Ectodermal cell (in vitro differentiated cells): ENCODE results near the gene ANKRD11.
"Not testable (repeated sequence)": the region's sequence is repeated elsewhere in the genome, so short reads cannot be mapped to it uniquely, and the experiment has no call there.

Experiments
- H3K27ac ChIP-seq: 2 replicates; pipeline ENCODE4 v1.7.0; 2013; ENCODE audit warnings: mild to moderate bottlenecking, low read depth, low read length; ENCODE audit not compliant: insufficient read depth, poor library complexity, severe bottlenecking
- H3K27me3 ChIP-seq: 2 replicates; pipeline ENCODE4 v1.7.0; 2013; ENCODE audit warnings: mild to moderate bottlenecking, low read length; ENCODE audit not compliant: insufficient read depth, control insufficient read depth, poor library complexity, severe bottlenecking
- H3K36me3 ChIP-seq: one replicate; pipeline ENCODE4 v1.7.0; 2013; ENCODE audit warnings: low read length; ENCODE audit not compliant: control insufficient read depth, insufficient read depth
- H3K4me1 ChIP-seq: one replicate; pipeline ENCODE4 v1.7.0; 2013; ENCODE audit warnings: low read length; ENCODE audit not compliant: control insufficient read depth, insufficient read depth
- H3K4me3 ChIP-seq: 2 replicates; pipeline ENCODE4 v1.7.0; 2013; ENCODE audit warnings: low read depth, low read length, control low read depth; ENCODE audit not compliant: insufficient read depth
- H3K9me3 ChIP-seq: 2 replicates; pipeline ENCODE4 v1.7.0; 2013; ENCODE audit warnings: mild to moderate bottlenecking, low read length, moderate library complexity; ENCODE audit not compliant: control insufficient read depth
- WGBS, 2 experiments: methylation state at CpG; one replicate each; pipeline ENCODE4 v1.1.7; 2013; ENCODE audit warnings: missing lambda C conversion rate in 2 of 2; 5-methylcytosine and 5-hydroxymethylcytosine counted together

The ANKRD11 gene

GRCh38 chr16:89269805-89270665 is 220.3 kb downstream of the ANKRD11 start:
- H3K36me3 ChIP-seq: peaks cover 26% of the 10 kb centered on the region
- H3K27me3 ChIP-seq: no peaks in the 10 kb centered on the region
- H3K9me3 ChIP-seq: no peaks in the 10 kb centered on the region
- H3K4me1 ChIP-seq: no peaks in the 10 kb centered on the region
- no peak overlapping the region for H3K27ac ChIP-seq
- 95 to 97% methylated on average over 27 of the region's 27 CpGs for WGBS, 2 experiments
- no peak overlapping the region for H3K4me3 ChIP-seq

- Histone ChIP-seq H3K9me3 (no peaks in the 10 kb centered on the region), H3K36me3 (peaks cover 22% of the 10 kb centered on the region), H3K4me1 (no peaks in the 10 kb centered on the region), H3K27ac (no peak overlapping the region), H3K27me3 (no peaks in the 10 kb centered on the region), H3K4me3 (no peak overlapping the region)
- WGBS, 2 experiments: 96 to 97% methylated on average over 12 to 14 of the region's 14 CpGs
Observed at GRCh38 chr16:89268987-89269735, 221.2 kb downstream of the ANKRD11 start.

GRCh38 chr16:89268585-89268984 is 221.8 kb downstream of the ANKRD11 start:
- no peaks in the 10 kb centered on the region for H3K4me1 ChIP-seq
- no peaks in the 10 kb centered on the region for H3K9me3 ChIP-seq
- H3K36me3 ChIP-seq: peaks cover 17% of the 10 kb centered on the region
- 96 to 98% methylated on average over 19 of the region's 19 CpGs for WGBS, 2 experiments
- H3K27ac ChIP-seq: no peak overlapping the region
- no peak overlapping the region for H3K4me3 ChIP-seq
- no peaks in the 10 kb centered on the region for H3K27me3 ChIP-seq

- H3K27me3 ChIP-seq, H3K4me3 ChIP-seq, H3K9me3 ChIP-seq, H3K27ac ChIP-seq, H3K4me1 ChIP-seq: not testable (repeated sequence)
- 98 to 100% methylated on average over 6 to 7 of the region's 15 CpGs for WGBS, 2 experiments
- H3K36me3 ChIP-seq: peaks cover 17% of the 10 kb centered on the region
Observed at GRCh38 chr16:89267746-89268145, 222.6 kb downstream of the ANKRD11 start.

GRCh38 chr16:89266521-89267134 is 223.7 kb downstream of the ANKRD11 start:
- Histone ChIP-seq H3K27me3 (no peaks in the 10 kb centered on the region), H3K27ac (no peak overlapping the region), H3K9me3 (no peaks in the 10 kb centered on the region), H3K4me1 (no peaks in the 10 kb centered on the region), H3K4me3 (no peak overlapping the region), H3K36me3 (peaks cover 17% of the 10 kb centered on the region)
- WGBS, 2 experiments: 95 to 96% methylated on average over 17 of the region's 17 CpGs

- H3K9me3 ChIP-seq: no peaks in the 10 kb centered on the region
- H3K36me3 ChIP-seq: peaks cover 13% of the 10 kb centered on the region
- WGBS, 2 experiments: 90 to 91% methylated on average over 21 of the region's 21 CpGs
- H3K27ac ChIP-seq: no peak overlapping the region
- no peaks in the 10 kb centered on the region for H3K27me3 ChIP-seq
- no peak overlapping the region for H3K4me3 ChIP-seq
- no peaks in the 10 kb centered on the region for H3K4me1 ChIP-seq
Observed at GRCh38 chr16:89265647-89266046, 224.7 kb downstream of the ANKRD11 start.

GRCh38 chr16:89264800-89265550 is 225.4 kb downstream of the ANKRD11 start:
- Histone ChIP-seq H3K27ac (no peak overlapping the region), H3K36me3 (peaks cover 8% of the 10 kb centered on the region), H3K4me1 (no peaks in the 10 kb centered on the region), H3K9me3 (no peaks in the 10 kb centered on the region), H3K27me3 (no peaks in the 10 kb centered on the region), H3K4me3 (no peak overlapping the region)
- 93 to 95% methylated on average over 19 of the region's 19 CpGs for WGBS, 2 experiments

- Histone ChIP-seq H3K27me3 (peaks cover 14% of the 10 kb centered on the region), H3K27ac (no peak overlapping the region), H3K4me3 (no peak overlapping the region), H3K4me1 (no peaks in the 10 kb centered on the region), H3K9me3 (no peaks in the 10 kb centered on the region), H3K36me3 (no peaks in the 10 kb centered on the region)
- WGBS, 2 experiments: 94 to 95% methylated on average over 30 of the region's 30 CpGs
Observed at GRCh38 chr16:89261691-89262563, 228.4 kb downstream of the ANKRD11 start.

GRCh38 chr16:89259901-89260300 is 230.5 kb downstream of the ANKRD11 start:
- not testable (repeated sequence) for H3K36me3 ChIP-seq, H3K9me3 ChIP-seq, H3K27ac ChIP-seq, H3K4me3 ChIP-seq, H3K4me1 ChIP-seq
- WGBS, 2 experiments: 95% methylated on average over 13 of the region's 13 CpGs
- peaks cover 21% of the 10 kb centered on the region for H3K27me3 ChIP-seq
